HG03460 (cell line): ENCODE measurements around the gene PPM1E.
"Not testable (repeated sequence)": the region's sequence is repeated elsewhere in the genome, so short reads cannot be mapped to it uniquely, and the experiment has no call there.

Experiments used
- ATAC-seq: cut with Tn5 transposase; IDR thresholded peaks from one replicate; pipeline ENCODE4 v1.9.1; 2021; ENCODE audit not compliant: unreplicated experiment

Gene PPM1E

GRCh38 chr17:58778482-58778881 is 22.8 kb downstream of the PPM1E start:
- ATAC-seq: not testable (repeated sequence)

DNA sequence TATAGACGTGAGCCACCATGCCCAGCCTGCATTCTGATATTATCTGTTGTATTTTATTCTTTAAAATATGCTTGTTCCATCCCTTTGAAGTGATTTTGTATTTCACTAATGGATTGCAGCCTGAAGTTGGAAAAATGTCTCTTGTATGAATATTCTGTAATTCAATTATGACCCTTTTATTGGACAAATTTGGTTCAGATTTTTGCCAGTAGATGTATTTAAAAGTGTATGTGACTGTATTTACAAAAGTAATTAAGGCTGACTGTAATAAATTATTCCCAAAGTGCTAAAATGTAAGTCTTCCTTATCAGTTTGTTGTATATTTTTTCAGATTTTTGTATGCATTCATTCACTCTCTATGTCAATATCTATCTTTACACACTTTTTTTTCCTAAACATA is 23.8 kb downstream of the PPM1E start:
- ATAC-seq: no peak

DNA sequence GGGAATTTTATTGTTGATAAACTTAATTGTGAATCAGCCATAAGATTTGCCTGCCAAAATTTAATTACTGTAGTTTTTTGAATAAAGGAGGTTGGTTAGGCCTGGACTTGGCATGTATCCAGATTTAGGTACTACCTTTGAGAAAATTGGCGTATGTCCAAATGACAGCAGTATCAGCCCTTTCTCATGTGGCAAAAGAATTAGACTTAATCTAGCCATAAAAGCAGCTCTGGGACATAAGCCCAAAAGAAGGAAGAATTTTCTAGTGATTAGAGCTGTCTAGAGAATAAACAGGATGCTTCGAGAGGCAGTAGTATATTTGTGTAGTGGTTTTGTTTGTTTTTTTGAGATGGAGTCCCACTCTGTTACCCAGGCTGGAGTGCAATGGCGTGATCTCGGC is 27.7 kb downstream of the PPM1E start:
- no peak for ATAC-seq

- ATAC-seq: no peak
Observed at GRCh38 chr17:58785097-58785496, 29.4 kb downstream of the PPM1E start.

DNA sequence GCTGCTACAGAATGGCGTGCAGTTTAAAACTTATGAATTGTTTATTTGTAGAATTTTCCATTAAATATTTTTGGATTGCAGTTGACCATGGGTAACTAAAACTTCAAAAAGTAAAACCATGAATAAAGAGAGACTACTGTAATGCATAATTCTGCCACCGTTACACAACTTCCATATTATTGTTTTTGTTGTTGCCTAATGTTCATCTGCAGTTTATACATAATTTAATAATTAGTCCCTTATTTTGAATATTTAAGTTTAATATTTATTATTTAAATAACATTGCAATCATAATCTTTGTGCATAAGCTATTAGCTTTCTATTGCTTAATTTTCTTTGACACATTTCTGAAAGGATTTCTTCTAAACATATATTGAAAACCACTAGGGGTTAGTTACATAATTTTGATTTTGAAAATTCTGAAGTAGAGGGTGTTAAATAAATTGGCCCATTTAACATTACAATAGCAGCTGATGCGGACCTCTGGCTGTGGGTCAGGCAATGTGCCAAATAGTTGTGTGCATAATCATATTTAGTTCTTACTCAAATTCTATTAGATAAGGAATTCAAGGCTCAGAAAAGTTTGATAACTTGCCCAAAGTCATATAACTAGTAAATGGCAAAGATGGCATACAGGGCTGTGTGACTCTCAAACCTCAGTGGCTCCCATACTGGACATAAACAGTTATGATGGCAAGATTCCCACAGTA is 31.1 kb downstream of the PPM1E start:
- ATAC-seq: no peak

GRCh38 chr17:58788199-58788598 is 32.5 kb downstream of the PPM1E start:
- ATAC-seq: no peak

GRCh38 chr17:58789160-58789559 is 33.5 kb downstream of the PPM1E start:
- no peak for ATAC-seq

- ATAC-seq: no peak
Observed at GRCh38 chr17:58789831-58790230, 34.2 kb downstream of the PPM1E start.

DNA sequence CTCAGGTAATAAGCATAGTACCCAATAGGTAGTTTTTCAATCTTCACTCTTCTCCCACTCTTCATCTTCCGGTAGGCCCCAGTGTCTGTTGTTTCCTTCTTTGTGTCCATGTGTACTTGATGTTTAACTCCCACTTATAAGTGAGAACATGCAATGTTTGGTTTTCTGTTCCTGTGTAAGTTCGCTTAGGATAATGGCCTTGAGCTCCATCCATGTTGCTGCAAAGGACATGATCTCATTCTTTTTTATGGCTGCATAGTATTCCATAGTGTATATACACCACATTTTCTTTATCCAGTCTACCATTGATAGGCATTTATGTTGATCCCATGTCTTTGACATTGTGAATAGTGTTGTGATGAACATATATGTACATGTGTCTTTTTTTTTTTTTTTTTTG is 38.9 kb downstream of the PPM1E start:
- ATAC-seq: not testable (repeated sequence)

GRCh38 chr17:58802188-58802587 is 46.5 kb downstream of the PPM1E start:
- ATAC-seq: no peak

DNA sequence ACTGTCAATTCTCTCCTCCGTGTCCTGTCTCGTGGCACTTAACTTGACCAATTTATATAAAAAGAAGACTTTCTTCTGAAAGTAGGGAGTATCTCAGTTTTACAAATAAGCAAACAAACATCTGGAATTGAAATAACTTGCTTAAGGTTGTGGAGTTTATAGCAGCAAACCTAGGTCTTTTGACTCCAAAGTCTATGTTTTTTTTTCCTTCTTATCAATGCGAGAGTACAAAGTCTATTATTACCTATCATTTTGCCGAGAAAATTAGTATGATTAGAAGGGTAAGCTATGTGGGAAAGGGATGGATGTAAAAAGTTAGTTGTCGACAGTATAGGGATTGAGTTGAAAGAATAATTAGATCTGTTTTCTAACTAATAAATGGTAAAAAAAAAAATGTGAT is 50.4 kb downstream of the PPM1E start:
- no peak for ATAC-seq

- no peak for ATAC-seq
Observed at GRCh38 chr17:58808609-58809563, 53.2 kb downstream of the PPM1E start.

DNA sequence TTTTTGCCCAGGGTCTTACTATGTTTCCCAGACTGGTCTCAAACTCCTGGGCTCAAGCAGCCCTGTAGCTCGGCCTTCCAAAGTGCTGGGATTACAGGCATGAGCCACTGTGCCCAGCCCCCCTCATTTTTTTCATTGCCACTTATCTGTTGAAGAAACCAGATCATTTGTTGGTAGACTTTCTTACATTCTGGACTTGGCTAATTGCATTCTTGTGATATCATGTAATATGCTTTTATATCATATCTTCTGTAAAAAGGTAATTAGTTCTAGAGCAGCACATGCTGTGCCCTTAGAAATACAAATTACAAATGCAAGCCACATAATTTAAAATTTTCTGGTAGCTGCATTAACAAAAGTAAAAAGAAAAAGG is 53.9 kb downstream of the PPM1E start:
- no peak for ATAC-seq

DNA sequence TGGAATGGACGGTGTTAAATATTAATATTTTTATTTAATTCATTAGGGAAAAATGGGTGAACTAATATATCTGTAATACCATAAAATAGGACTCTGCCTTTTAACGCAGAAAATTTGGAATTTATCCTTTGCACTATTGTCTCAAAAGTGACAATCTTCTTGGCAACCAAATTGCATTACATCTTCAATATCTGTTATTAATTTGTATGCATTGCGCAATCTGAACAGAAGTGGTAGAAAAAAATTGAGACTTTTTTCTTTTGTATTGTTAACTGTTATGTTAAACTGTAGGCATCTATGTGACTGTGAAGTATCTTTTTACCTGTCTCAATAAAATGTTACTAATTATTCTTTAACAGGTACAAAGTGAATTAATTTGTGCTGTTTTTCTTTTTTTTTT is 55.6 kb downstream of the PPM1E start:
- ATAC-seq: no peak

DNA sequence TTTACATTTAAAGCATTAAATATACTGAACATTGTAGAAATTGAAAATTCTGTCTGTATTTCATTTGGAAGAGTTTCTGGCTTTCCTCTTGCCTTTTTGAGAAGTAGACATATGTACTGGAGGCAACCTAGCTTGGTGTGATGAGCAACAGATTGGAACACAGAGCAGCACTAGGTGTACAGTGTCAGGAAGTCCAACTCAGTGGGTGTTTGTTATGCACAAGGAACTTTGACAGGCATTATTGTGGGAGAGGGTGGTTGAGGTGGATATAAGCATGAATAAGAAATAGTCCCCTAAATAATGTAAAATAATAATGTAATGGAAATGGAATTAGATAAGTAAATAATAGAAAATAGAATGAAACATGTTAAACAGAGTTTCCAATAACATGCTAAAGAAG is 58.1 kb downstream of the PPM1E start:
- no peak for ATAC-seq

GRCh38 chr17:58818654-58819053 is 63.0 kb downstream of the PPM1E start:
- ATAC-seq: no peak

GRCh38 chr17:58822148-58823050 is 66.7 kb downstream of the PPM1E start:
- no peak for ATAC-seq

- ATAC-seq: no peak
Observed at GRCh38 chr17:58823051-58823525, 67.4 kb downstream of the PPM1E start.

DNA sequence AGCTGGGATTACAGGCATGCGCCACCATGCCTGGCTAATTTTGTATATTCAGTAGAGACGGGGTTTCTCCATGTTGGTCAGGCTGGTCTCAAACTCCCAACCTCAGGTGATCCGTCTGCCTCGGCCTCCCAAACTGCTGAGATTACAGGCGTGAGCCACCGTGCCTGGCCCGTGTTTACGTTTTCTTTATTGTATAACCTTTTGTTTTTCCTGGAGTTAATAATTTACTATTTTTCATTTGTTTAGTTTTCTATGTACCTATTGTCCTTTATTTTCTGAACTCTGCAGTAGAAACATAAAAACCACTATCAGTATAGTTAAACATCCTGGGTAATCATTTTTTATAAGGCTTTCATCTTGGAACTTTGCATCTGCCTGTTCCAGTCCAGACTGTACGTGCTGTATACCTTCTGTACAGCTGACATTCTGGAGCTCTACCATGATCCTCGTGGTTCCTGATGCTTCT is 73.6 kb downstream of the PPM1E start:
- no peak for ATAC-seq

GRCh38 chr17:58831780-58832179 is 76.1 kb downstream of the PPM1E start:
- ATAC-seq: no peak

GRCh38 chr17:58832514-58832913 is 76.9 kb downstream of the PPM1E start:
- no peak for ATAC-seq
